ENCODE results near the gene MYL7. TPM values are rescaled to one million over a fixed set of nuclear protein-coding genes. Genes with fewer than 3 reads are reported as not detected.
A peak's percentile ranks its signal among the peaks of the same experiment; 100 is the strongest.
"Not testable (repeated sequence)": the region's sequence is repeated elsewhere in the genome, so short reads cannot be mapped to it uniquely, and the experiment has no call there.

Gene MYL7
- polyA plus RNA-seq, 1 donor = 7.0 TPM

DNA sequence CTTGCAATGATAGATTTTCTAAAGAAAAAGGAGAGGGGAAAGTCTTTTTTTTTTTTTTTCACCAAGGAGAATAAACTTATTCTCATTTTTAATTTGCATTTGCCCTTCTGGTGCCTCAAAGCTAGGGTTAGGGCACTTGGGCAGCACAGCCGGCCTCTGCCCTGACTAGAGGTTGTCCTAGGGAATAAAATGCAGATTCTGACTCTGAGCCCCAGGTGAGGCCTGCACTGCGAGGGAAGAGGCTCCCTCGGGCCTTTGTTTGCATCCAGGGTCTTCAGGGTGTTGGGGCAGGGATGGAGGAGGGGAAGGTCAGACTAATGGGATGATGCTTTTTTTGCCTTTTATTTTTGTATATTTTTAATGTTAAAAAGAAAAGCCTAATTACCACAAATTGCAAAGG is 7.8 kb downstream of the MYL7 start:
- no peak for DNase-seq (ENCODE audit: low read depth)

DNA sequence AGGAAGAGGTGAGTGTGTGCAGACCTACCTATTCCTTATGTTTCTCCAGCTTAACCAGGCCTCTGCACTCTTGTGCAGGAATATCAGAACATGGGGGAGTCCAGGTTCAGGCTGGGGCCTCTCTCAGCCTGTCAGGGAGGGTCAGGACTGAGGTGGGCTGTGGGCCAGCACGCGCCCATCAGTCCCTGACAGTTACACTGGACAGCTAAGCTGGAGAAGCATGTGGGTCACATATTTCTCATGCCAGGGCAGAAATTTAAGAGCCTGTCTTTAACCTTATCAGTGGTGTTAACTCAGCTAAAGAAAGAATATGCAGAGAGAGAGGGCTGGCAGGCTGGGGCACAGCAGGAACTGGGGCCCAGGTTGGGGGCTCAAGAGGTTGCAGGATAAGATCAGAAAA is 9.1 kb downstream of the MYL7 start:
- no peak for DNase-seq (ENCODE audit: low read depth)

- DNase-seq (ENCODE audit: low read depth) = no peak
Measured at GRCh38 chr7:44131173-44132029, 9.7 kb downstream of the MYL7 start.

GRCh38 chr7:44128721-44129582 is 12.2 kb downstream of the MYL7 start:
- DNase-seq (ENCODE audit: low read depth) = no peak

GRCh38 chr7:44127161-44127560 is 14.0 kb downstream of the MYL7 start:
- no peak for DNase-seq (ENCODE audit: low read depth)

DNA sequence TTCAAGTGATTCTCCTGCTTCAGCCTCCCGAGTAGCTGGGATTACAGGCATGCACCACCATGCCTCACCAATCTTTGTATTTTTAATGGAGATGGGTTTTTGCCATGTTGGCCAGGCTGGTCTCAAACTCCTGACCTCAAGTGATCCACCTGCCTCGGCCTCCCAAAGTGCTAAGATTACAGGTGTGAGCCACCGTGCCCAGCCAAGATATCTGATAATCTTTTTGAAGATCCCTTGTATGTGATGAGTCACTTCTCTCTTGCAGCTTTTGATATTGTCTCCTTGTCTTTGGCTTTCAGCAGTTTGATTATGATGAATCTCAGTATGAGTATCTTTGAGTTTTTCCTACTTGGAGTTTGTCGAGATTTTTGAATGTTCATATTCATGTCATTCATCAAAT is 14.6 kb downstream of the MYL7 start:
- DNase-seq (ENCODE audit: low read depth) = not testable (repeated sequence)

DNA sequence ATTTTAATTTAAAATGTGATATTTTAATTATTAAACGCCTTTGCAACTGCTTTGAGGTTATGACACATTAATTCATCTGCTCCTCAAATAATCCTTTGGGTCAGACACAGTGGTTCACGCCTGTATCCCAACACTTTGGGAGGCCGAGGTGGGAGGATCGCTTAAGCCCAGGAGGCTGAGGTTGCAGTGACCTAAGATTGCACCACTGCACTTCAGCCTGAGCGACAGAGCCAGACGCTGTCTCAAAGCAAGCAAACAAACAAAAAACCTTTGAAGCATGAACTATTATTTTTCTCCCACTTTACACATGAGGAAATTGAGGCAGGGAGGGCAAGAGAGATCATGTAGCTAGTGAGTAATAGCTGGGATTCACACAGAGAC is 16.3 kb downstream of the MYL7 start:
- no peak for DNase-seq (ENCODE audit: low read depth)

DNA sequence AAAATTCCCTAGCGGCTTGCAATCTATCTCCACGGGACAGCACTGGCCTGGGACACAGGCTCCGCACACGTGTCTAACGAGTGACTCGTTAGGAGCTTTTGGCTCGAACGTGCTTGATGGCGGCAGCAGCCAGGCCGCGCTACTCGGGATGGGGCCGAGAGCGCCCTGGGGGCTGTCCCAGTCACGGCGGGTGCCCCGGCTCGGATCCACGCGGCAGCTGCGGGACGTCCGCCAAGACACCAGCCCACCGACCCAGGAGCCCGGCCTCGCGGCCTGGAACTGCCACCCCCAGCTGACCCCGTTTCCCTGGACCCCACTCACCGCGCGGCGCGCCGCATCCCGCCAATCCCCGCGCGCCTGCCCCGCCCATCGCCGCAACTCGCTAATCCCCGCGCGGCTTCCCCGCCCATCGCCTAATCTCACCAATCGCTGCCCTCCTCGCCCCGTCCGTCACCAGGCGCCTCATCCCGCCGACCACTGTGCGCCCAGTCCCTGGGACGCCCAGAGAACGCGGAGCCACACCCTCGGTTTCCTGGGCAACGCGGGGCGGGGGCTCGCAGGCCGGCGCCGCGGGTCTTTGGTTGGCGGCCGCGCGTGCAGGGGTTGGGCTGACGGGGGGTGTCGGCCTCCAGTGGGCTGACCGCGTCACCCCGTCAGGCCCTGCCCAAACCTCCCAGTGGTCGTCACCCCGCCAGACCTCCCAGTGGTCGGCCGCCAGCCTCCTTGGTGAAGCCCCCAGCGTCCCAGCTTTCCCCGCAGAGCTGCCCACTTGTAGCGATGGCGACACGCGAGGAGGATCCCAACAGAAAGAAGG is 17.7 kb downstream of the MYL7 start, which contains the start of gene POLD2:
Gene POLD2, minus strand, starts transcription at position 359 of the 814 bp plus-strand sequence. CDS start 1,495 bp downstream, outside the sequence.
- peak; percentile 91 for DNase-seq (ENCODE audit: low read depth)

- no peak for DNase-seq (ENCODE audit: low read depth)
Measured at GRCh38 chr7:44122529-44122928, 18.6 kb downstream of the MYL7 start.

GRCh38 chr7:44121761-44122420 is 19.2 kb downstream of the MYL7 start:
- DNase-seq (ENCODE audit: low read depth) = no peak

DNA sequence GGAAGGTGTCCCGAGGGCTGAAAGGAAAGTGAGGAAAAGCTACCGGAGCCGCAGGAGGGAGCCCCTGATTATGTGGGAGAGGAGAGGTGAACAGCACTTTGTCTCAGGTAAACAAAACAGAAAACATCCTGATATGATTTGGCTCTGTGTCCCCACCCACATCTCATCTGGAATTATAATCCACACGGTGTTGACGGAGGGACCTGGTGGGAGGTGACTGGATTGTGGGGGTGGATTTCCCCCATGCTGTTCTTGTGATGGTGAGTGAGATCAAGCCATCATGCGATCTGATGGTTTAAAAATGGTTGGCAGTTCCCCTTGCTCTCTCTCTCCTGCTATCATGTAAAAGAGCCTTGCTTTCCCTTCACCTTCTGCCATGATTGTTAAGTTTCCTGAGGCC is 20.7 kb downstream of the MYL7 start:
- DNase-seq (ENCODE audit: low read depth) = no peak

GRCh38 chr7:44119829-44120380 is 21.2 kb downstream of the MYL7 start:
- no peak for DNase-seq (ENCODE audit: low read depth)

DNA sequence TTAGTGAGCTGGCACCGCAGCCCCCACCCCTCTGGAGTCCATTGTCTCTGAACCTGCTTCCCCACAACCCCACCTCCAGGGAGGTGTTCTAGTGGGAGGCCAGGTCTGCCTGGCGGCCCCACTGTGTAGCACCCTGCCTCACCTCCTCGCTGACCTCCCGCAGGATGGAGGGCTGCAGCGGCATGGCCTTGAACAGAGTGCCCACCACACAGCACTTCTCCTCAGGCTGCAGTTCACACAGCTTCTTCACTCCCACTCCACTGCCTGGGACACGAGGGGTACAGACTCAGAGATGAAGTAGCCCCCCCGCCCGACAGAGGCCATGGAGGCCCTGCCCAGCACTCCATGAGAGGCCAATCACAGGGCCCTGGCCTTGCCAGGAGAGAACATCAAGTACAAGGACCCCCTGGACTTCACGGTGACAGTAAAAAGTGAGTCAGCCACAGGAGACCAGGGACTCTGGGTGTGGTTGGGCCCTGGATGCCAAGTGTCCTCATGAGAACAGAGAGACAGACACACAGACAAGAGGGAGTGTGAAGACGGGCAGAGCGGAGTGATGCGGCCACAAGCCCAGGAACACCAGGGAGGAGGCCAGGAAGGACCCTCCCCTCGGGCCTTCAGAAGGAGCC is 23.2 kb downstream of the MYL7 start:
- no peak for DNase-seq (ENCODE audit: low read depth)

- no peak for DNase-seq (ENCODE audit: low read depth)
Measured at GRCh38 chr7:44116789-44117666, 24.1 kb downstream of the MYL7 start.

DNA sequence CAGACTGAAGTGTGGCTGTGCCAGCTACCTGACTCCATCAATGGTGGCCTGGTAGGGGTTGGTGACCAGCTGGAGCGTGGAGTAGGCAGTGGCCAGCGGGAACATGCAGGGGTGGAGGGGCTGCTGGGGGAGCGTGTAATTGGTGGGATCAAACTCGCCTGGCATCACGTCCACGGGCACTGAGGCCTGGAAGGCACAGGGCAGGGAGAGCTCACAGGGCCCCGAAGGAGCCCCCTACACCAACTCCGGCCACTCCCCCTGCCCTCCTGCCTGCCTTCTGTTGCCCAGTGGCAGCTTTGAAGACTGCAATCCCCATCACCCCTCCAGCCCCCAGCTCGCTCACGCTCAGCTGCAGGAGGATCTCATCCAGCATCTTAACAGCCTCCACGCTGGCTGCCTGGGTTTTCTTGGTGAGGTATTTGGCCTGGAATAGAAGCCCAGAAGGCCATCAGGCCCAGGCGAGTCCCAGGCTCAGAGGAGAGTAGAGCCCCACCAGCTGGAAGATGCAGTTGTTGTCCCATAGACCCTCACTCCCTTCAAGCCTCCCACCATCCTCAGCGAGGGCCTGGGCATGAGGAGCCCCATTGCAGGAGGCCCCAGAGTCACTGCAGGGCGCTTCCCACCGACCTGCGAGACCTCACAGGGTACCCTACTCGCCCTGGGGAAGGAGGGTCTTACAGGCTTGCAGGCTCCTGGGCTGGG is 24.9 kb downstream of the MYL7 start:
- DNase-seq (ENCODE audit: low read depth) = no peak

- no peak for DNase-seq (ENCODE audit: low read depth)
Measured at GRCh38 chr7:44114586-44115310, 26.4 kb downstream of the MYL7 start.

GRCh38 chr7:44113764-44114354 is 27.3 kb downstream of the MYL7 start:
- no peak for DNase-seq (ENCODE audit: low read depth)

Measured in forelimb muscle (tissue), 1 donor.